Stimulated activated CD8-positive, alpha-beta memory T cell treated with anti-CD3 and anti-CD28 coated beads, Interleukin-12 subunit alpha, Interleukin-12 subunit beta, amount 100 ng/mL, for 1 hour (primary cell): Measurements from ENCODE around the gene CACNA1G.

Experiments
- DNase-seq: peaks from one replicate; pipeline ENCODE4 v3.0.0-alpha.2; 2020; ENCODE audit warnings: low read depth

CACNA1G gene

GRCh38 chr17:50568659-50569058, 8.1 kb downstream of the CACNA1G start:
- no peak for DNase-seq

DNA sequence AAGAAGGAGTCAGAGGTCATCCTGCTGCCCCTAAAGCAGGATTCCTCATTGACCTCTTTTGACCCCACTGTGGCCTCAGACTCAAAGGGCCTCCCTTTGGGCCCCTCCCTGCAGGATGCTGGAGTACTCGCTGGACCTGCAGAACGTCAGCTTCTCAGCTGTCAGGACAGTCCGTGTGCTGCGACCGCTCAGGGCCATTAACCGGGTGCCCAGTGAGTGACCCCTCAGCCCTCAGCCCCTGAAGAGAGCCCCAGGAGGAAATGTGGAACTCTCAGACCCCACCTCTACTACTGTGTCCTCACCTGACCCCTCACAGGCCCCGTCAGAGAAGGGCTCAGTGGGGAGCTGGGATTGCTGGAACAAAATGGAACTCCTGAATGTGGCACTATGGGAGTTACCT, 9.1 kb downstream of the CACNA1G start:
- DNase-seq, result no peak

DNA sequence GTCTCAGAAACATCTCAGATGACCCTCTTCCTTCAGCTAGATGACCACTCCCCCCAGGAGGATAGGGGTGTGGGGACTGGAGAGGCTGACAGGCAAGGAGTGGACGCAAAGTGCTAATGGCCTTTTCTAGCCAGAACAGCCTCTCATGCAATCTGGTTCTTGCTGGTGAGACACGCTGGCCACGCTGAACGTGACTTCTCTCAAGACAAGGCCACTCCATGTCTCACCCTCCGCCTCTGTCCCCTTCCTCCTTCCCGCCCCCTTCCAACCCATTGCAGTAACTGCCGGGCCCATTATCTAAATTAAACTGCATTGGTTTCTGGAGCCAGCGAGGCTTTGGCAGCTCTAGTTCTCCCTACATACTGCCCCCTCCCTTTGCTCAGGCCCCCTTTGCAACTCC, 9.5 kb downstream of the CACNA1G start:
- DNase-seq, result no peak

DNA sequence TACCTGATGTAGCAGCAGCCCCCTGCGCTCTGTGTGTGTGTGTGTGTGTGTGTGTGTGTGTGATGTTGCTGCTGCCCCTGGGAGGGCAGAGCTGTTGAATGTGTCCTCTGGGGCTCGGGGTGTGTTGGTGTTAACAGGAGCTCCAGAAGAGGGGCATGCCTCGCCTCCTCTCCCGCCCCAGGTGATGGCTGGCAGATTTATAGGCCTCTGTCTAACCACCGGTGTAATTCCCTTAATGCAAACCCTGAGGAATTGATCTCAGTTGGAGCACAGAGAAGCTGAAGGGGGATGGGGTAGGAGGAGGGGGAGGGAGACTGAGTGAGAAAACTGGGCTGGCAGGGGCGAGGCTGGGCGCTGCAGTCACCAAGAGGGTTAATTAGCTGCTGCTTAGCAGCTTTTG, 10.0 kb downstream of the CACNA1G start:
- no peak for DNase-seq

GRCh38 chr17:50571681-50572080, 11.2 kb downstream of the CACNA1G start:
- DNase-seq, result no peak

DNA sequence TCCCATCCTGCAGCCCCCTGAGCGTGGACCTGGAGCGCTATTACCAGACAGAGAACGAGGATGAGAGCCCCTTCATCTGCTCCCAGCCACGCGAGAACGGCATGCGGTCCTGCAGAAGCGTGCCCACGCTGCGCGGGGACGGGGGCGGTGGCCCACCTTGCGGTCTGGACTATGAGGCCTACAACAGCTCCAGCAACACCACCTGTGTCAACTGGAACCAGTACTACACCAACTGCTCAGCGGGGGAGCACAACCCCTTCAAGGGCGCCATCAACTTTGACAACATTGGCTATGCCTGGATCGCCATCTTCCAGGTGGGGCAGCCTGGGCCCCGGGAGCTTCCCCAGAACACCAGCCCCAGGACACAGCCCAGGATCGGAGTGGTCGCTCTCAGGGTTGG, 12.0 kb downstream of the CACNA1G start:
- DNase-seq, result no peak

DNA sequence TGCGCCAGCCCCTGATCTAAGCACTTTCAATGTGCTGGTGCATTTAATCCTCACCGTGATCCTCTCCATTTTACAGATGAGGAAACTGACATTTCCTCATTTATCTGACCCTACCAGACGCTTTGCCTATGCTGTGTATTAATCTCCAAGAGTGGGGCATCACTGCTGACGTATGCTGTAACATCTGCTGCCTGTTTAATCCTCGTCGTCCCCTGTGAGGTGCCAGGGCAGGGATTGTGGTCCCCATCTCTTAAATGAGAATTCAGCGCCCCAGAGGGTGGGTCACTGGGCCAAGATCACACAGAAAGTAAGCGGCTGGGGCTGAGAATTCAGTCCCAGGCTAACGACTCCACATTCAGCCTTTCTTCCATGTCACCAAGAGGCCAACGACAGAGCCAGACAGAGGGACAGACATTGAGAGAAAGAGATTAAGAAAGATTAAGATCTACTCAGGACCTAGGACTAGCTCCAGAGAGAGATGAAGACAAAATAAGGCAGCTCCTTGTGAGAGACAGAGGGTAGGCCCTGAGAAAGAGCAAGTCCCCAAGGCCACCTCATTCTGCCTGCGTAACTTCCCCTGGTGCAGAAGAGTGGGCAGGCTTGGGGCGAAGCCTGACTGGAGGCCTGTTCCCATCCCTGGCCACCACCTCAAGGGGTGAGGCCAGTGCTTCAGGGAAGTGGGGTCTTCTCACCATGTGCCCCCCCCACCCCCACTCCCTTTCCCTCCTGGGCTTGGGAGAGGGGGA, 13.5 kb downstream of the CACNA1G start:
- no peak for DNase-seq

DNA sequence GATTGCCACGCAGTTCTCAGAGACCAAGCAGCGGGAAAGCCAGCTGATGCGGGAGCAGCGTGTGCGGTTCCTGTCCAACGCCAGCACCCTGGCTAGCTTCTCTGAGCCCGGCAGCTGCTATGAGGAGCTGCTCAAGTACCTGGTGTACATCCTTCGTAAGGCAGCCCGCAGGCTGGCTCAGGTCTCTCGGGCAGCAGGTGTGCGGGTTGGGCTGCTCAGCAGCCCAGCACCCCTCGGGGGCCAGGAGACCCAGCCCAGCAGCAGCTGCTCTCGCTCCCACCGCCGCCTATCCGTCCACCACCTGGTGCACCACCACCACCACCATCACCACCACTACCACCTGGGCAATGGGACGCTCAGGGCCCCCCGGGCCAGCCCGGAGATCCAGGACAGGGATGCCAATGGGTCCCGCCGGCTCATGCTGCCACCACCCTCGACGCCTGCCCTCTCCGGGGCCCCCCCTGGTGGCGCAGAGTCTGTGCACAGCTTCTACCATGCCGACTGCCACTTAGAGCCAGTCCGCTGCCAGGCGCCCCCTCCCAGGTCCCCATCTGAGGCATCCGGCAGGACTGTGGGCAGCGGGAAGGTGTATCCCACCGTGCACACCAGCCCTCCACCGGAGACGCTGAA, 15.2 kb downstream of the CACNA1G start:
- DNase-seq, result no peak

GRCh38 chr17:50576864-50577263, 16.3 kb downstream of the CACNA1G start:
- DNase-seq, result no peak

- no peak for DNase-seq
Measured at GRCh38 chr17:50577451-50577954, 17.0 kb downstream of the CACNA1G start.

DNA sequence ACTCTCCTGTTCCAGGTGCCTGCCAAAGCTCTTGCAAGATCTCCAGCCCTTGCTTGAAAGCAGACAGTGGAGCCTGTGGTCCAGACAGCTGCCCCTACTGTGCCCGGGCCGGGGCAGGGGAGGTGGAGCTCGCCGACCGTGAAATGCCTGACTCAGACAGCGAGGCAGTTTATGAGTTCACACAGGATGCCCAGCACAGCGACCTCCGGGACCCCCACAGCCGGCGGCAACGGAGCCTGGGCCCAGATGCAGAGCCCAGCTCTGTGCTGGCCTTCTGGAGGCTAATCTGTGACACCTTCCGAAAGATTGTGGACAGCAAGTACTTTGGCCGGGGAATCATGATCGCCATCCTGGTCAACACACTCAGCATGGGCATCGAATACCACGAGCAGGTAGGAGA, 17.7 kb downstream of the CACNA1G start:
- no peak for DNase-seq

DNA sequence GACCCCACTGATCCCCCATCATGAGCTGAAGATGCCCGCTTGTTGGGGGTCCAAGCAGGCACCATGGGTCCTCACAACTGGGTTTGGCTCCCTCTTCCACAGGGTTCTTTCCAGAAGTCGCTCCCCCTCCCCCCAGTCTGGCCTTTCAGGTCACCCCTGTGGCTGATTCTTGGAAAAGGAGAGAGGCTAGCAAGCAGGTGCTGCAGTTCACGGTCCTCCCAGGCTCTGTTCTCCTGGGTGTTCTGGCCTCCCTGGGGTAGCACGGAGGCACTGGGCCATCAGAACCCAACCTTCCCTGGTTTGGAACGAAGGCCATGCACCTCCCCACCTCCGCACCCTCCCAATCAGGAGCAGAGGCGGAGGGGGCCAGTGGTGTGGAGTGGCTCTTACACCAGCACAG, 18.9 kb downstream of the CACNA1G start:
- DNase-seq, result no peak

DNA sequence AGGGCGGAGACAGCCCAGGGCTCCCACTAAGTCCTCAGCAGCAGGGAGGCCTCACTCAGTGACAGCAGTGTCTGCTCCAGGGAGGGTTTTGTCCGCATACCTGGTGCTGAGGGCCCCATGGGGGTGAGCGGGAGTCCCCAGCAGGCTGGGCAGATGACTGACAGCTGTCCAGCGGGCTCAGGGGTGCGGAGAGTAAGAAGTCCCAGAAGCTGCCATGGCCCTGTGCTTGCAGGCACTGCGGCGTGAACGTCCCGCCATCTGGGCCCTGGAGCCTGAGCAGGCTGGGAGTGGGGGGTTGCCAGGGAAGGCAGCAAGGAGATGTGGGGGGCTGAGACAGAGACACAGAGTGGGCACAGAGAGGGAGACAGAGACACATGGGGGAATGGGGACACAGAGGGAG, 20.1 kb downstream of the CACNA1G start:
- DNase-seq, result no peak

- DNase-seq, result no peak
Measured at GRCh38 chr17:50581316-50581715, 20.8 kb downstream of the CACNA1G start.

DNA sequence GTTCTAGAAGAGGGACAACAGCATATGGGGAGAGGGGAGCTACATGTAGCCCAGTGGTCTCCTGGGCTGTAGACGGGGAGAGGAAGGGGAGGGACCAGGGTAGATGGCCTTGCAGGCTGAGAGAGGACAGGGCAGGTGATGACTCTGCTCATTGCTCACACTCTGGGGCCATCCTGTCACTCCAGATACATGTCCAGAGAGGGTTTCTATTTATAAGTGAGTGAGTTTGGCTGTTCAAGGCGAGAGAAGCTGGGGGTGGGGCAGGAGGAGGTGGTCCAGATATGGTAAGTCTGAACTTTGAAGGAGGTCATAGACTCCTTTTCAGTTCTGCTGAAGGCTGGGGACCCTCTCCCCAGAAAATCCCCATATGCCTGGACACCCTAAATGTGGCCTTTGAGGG, 22.2 kb downstream of the CACNA1G start:
- no peak for DNase-seq

GRCh38 chr17:50583641-50584040, 23.1 kb downstream of the CACNA1G start:
- DNase-seq, result no peak

DNA sequence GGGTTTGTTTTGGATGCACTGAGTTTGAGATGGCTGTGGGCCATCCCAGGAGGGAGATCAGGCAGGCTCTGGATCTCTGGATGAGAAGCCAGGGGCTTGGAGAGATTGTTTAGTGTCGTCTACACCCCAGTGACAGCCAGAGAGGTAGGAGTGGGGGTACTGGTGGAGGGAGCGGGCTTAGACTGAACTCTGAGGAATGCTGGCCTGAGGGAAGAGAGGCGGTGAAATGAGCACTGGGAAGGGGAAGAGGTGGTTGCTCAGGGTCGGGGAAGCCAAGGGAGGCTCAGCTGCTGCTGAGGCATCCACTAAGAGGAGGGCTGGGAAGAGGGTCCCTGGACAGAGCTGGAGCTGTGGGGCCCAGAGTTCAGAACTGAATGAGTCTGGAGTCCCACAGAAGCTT, 23.6 kb downstream of the CACNA1G start:
- DNase-seq, result no peak

DNA sequence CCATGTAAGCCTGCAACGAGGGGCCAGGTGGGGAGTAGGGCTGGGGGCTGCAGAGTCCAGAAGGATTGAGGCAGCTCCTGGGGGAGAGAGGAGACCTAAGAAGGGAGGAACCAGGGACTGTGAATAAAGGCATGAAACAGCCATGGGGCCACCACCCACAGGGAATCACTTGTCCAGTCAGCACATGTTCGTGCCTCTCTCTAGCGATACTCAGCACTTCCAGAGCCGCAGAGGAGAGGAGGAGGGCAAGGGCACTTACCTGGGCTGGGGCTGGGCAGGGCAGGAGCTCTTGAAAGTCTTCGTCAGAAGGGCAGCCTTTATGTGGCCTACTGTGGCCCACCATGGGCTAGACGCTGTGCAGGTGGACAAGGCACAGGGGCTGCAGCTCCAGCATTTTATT, 24.2 kb downstream of the CACNA1G start:
- no peak for DNase-seq

- no peak for DNase-seq
Measured at GRCh38 chr17:50585346-50585745, 24.8 kb downstream of the CACNA1G start.

DNA sequence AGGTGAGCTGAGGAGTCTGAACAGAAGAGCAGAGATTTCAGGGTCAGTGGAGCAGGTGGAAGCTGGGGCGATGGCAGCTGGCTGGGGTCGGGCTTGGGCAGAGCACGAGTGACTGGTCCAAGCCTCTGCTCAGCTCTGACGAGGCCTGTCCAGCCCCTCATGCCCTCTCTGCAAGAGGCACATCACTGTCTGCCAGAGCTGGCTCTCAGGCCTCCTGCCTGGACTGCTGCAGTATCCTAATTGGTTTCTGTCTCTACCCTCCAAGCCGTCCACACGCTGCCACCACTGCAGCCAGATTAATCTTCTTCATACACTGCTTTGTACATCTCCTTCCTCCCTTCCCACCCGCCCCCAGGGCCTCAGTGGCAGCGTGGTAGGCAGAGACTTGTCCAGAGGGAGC, 25.4 kb downstream of the CACNA1G start:
- no peak for DNase-seq

DNA sequence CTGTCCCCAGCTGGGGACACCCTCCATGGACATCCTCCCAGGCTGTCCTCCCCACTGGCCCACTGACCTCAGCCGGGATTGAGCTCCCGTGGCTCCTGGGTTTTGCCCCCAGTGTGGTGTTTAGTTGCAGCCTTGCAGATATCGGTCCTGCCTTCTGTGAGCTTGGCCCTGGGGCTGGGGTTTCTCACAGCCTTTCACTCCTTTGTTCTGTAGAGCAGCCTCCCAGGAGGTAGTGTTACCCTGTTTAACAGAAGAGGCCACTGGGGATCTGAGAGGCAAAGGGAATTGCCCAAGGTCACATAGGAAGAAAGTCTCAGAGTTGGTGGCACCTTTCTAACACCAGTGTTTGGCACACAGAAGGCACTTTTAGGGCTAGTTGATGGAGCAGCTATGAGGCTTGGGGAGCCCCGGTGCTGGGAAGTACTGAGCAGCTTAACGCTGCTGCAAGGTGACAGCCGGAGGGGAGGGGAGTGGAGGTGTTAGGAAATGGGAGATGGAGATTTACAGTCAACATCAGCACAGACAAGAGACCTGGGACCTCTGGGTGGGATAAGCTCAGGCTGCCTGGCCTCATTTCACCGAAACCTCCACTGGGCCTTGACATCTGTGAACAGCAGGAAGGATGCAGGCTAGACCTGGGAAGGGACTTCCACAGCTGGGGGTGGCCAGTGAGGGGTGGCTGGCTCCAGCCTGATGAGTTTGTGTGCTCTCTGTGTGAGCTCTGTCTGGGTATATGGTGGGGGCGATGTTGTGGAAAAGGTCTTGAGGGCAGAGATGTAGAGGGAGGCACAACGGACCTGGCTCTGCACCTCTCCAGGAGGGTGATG, 26.1 kb downstream of the CACNA1G start:
- DNase-seq, result no peak

DNA sequence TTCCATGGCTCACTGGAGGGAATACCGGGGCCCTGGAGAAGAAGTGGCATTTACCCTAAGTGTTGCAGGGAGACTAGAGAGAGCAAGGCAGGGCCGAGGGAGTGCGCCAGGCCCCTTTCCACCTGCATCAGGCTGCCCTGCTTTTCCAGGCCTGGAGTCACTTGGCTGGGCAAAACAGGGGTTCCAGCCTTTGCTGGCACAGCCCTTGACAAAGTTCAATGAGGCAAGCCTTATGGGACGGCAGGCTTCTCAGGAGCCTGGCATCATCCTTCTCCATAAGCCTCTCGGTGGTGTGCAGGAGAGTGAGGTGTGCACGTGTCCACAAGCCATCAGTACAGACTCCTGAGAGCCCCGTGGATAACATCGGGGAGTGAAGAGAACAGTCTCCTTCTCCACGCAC, 27.1 kb downstream of the CACNA1G start:
- DNase-seq, result no peak
